ENCODE data around the gene UGGT2.

GRCh38 chr13:95833126-95833525 lies 220.1 kb downstream of the UGGT2 start:
- TF ChIP-seq, protein P1, sequence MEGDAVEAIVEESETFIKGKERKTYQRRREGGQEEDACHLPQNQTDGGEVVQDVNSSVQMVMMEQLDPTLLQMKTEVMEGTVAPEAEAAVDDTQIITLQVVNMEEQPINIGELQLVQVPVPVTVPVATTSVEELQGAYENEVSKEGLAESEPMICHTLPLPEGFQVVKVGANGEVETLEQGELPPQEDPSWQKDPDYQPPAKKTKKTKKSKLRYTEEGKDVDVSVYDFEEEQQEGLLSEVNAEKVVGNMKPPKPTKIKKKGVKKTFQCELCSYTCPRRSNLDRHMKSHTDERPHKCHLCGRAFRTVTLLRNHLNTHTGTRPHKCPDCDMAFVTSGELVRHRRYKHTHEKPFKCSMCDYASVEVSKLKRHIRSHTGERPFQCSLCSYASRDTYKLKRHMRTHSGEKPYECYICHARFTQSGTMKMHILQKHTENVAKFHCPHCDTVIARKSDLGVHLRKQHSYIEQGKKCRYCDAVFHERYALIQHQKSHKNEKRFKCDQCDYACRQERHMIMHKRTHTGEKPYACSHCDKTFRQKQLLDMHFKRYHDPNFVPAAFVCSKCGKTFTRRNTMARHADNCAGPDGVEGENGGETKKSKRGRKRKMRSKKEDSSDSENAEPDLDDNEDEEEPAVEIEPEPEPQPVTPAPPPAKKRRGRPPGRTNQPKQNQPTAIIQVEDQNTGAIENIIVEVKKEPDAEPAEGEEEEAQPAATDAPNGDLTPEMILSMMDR (IDR thresholded peaks at IDR 0.05) = no peak
- TF ChIP-seq POLR2A (IDR thresholded peaks at IDR 0.05) = no peak

Measured in lower leg skin (tissue), 3 donors.